ENCODE data around the gene ANKRD17. TPM values are rescaled to one million over a fixed set of nuclear protein-coding genes. Genes with fewer than 3 reads are reported as not detected.

ANKRD17 gene
- total and polyA plus RNA-seq, 2 donors (not counting 3 experiments of a cell fraction or from before 2014, with no cell fraction given): 33.3 to 64.4 TPM

GRCh38 chr4:73099143-73099542 lies 159.5 kb downstream of the ANKRD17 start:
- POLR2A ChIA-PET: interaction anchor here (0.6 kb wide), 1 partner anchor 141 kb away, joined by 3 read pairs; no protein-coding TSS in a partner anchor
- Histone ChIP-seq H3K4me2 (ENCODE audit: insufficient read depth, low read length) (no peak overlapping the region), H3K9ac (replicated peaks; ENCODE audit: extremely low read depth, insufficient read depth, low read length) (no peak overlapping the region), H3K79me2 (ENCODE audit: control insufficient read depth, insufficient read depth, low read length) (no peaks in the 10 kb centered on the region), H2AFZ (ENCODE audit: low read depth, low read length) (no peak overlapping the region), H3K27me3 (ENCODE audit: control insufficient read depth in 2 of 2, insufficient read depth in 2 of 2, low read length in 2 of 2) (no peaks in the 10 kb centered on the region), H3K36me3 (ENCODE audit: control insufficient read depth in 2 of 2, extremely low read depth in 1 of 2, insufficient read depth in 2 of 2, low read length in 2 of 2) (peaks cover 10 to 20% of the 10 kb centered on the region in 2 experiments), H3K9me3 (replicated peaks; ENCODE audit: control insufficient read depth, insufficient read depth, low read length) (no peaks in the 10 kb centered on the region), H4K20me1 (replicated peaks; ENCODE audit: control insufficient read depth, extremely low read depth, insufficient read depth, low read length) (no peaks in the 10 kb centered on the region), H3K4me3 (replicated peaks in 1 of 3; ENCODE audit: insufficient read depth in 1 of 3, low read depth in 1 of 3, low read length in 3 of 3) (no peak overlapping the region), H3K9me1 (replicated peaks; ENCODE audit: control insufficient read depth, extremely low read depth, insufficient read depth, low read length) (no peaks in the 10 kb centered on the region), H3K27ac (ENCODE audit: insufficient read depth, low read depth, low read length) (no peak overlapping the region), H3K4me1 (ENCODE audit: control insufficient read depth, extremely low read depth, insufficient read depth, low read length) (no peaks in the 10 kb centered on the region)
- no peak for TF ChIP-seq GATA2 (IDR thresholded peaks at IDR 0.05; ENCODE audit: insufficient read depth, insufficient read length, low read depth, low read length)
- TF ChIP-seq FOS (IDR thresholded peaks at IDR 0.05; ENCODE audit: borderline replicate concordance, insufficient read depth, low read length): no peak
- no peak for TF ChIP-seq POLR2A (IDR thresholded peaks at IDR 0.05; ENCODE audit: low read depth, low read length)
- no peak for TF ChIP-seq MAX (IDR thresholded peaks at IDR 0.05; ENCODE audit: insufficient read depth, insufficient read length)
- no peak for TF ChIP-seq CTCF (IDR thresholded peaks at IDR 0.05; ENCODE audit: extremely low read depth in 1 of 2, insufficient read depth in 1 of 2, low read depth in 1 of 2, low read length in 2 of 2)
- TF ChIP-seq POLR2AphosphoS5 (IDR thresholded peaks at IDR 0.05; ENCODE audit: insufficient read depth, low read depth, low read length): no peak
- TF ChIP-seq MYC (IDR thresholded peaks at IDR 0.05; ENCODE audit: low read depth, low read length): no peak
- TF ChIP-seq EZH2 (IDR thresholded peaks at IDR 0.05; ENCODE audit: borderline replicate concordance, low read depth, low read length, severe bottlenecking): no peak
- TF ChIP-seq JUN (IDR thresholded peaks at IDR 0.05; ENCODE audit: borderline replicate concordance, insufficient read depth, insufficient read length, low read depth): no peak
- DNase-seq (ENCODE audit: low read depth, low spot score): no peak
- BruUV-seq (replicated peaks): no TSS peak
- dilution Hi-C loops (cut with MboI; ENCODE audit: extremely low pct_ligation_motif_present, low sequenced_read_pairs): no loop called here
- CTCF ChIA-PET: interaction anchor here (1.6 to 1.9 kb wide), 3 partner anchors 10 to 158 kb away, joined by 4 to 8 read pairs (median 7); no protein-coding TSS in a partner anchor
- intact Hi-C loops (cut with micrococcal nuclease): no loop called here
- FAIRE-seq: no peak
